Prostate gland (tissue), 2 donors: ENCODE results near the gene NAALADL2. TPM values are rescaled to one million over a fixed set of nuclear protein-coding genes. Genes with fewer than 3 reads are reported as not detected.
"Not testable (repeated sequence)": the region's sequence is repeated elsewhere in the genome, so short reads cannot be mapped to it uniquely, and the experiment has no call there.

ENCODE experiments used
- DNase-seq: peaks from one replicate; pipeline ENCODE4 v3.0.0-alpha.2; 2019; ENCODE audit warnings: low spot score
- H3K27ac ChIP-seq, 2 donors: fragments of 200-600 bp; sonication (generic); 2 replicates each; pipeline ENCODE4 v1.5.1; 2017 to 2019
- H3K27me3 ChIP-seq: fragments of 200-600 bp; sonication (generic); replicated peaks from 2 replicates; pipeline ENCODE4 v1.5.1; 2019; ENCODE audit not compliant: insufficient read depth
- H3K36me3 ChIP-seq, 2 donors: fragments of 200-600 bp; sonication (generic); 1 replicate in 1 of 2; 2 replicates in 1 of 2; pipeline versions ENCODE4 v1.5.1 to v1.8.1; 2017 to 2019
- H3K4me1 ChIP-seq: fragments of 200-600 bp; sonication (generic); replicated peaks from 2 replicates; pipeline ENCODE4 v1.5.1; 2019
- H3K4me3 ChIP-seq, 2 donors: fragments of 200-600 bp; sonication (generic); 2 replicates each; pipeline ENCODE4 v1.5.1; 2017 to 2019
- H3K9me3 ChIP-seq: fragments of 200-600 bp; sonication (generic); 2 replicates; pipeline ENCODE4 v1.5.1; 2017
- CTCF ChIP-seq, 4 experiments: fragments of 200-600 bp in 2 of 4; fragments of 450-650 bp in 2 of 4; sonication (generic) in 2 of 4; IDR thresholded peaks; 1 replicate in 3 of 4; 2 replicates in 1 of 4; pipeline ENCODE4 v1.5.1; 2016 to 2019; ENCODE audit warnings: antibody characterized with exemption in 4 of 4, mild to moderate bottlenecking in 2 of 4, moderate library complexity in 2 of 4
- POLR2A ChIP-seq: fragments of 450-650 bp; IDR thresholded peaks from one replicate; pipeline ENCODE4 v1.6.1; 2016; ENCODE audit warnings: antibody characterized with exemption, mild to moderate bottlenecking
- POLR2AphosphoS5 ChIP-seq: sonication (generic); formaldehyde crosslinking; IDR thresholded peaks from one replicate; pipeline ENCODE4 v1.6.1; 2017; ENCODE audit warnings: antibody characterized with exemption
- WGBS: methylation state at CpG from one replicate; pipeline ENCODE4 v1.1.5; 2018; 5-methylcytosine and 5-hydroxymethylcytosine counted together
- intact Hi-C: fragments of 100-400 bp; cut with DNase I; formaldehyde crosslinking; loops from one replicate; pipeline ENCODE4 v1.14.2; 2022
- total RNA-seq, 2 donors: library from RNA; depleted of rRNA; stranded (reverse); fragments of >200 nt; gene quantifications; one replicate each; pipeline ENCODE4 v1.1.0, GENCODE V29; 2016

The NAALADL2 gene
- total RNA-seq, 2 donors from 2014 or later, result 12.2 to 20.2 TPM

DNA sequence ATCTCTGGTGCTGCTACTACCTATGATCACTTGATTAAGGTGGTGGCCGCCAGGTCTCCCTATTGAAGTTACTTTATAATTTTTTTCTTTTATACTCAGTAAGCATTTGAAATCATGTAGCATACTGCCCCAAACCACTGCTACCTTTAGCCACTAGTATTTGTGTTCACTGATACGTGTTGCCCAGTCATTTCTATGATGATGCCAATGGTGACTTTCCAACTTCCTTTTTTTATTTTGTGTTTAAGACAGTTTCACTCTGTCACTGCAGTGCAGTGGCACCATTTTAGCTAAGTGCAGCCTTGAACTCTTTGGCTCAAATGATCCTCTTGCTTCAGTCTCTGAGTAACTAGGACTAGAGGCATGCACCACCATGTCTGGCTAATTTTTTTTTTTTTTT is 598.2 kb downstream of the NAALADL2 start:
- 98% methylated on average over 2 of the region's 2 CpGs for WGBS
- intact Hi-C loops, result no loop called here
- no peak overlapping the region for H3K4me3 ChIP-seq
- H3K4me1 ChIP-seq, result no peaks in the 10 kb centered on the region
- TF ChIP-seq POLR2AphosphoS5 (no peak), POLR2A (no peak), CTCF (IDR thresholded peaks at IDR 0.05) (no peak)
- H3K9me3 ChIP-seq, result no peaks in the 10 kb centered on the region
- no peaks in the 10 kb centered on the region for H3K36me3 ChIP-seq
- no peak overlapping the region for H3K27ac ChIP-seq
- DNase-seq, result no peak
- no peaks in the 10 kb centered on the region for H3K27me3 ChIP-seq

DNA sequence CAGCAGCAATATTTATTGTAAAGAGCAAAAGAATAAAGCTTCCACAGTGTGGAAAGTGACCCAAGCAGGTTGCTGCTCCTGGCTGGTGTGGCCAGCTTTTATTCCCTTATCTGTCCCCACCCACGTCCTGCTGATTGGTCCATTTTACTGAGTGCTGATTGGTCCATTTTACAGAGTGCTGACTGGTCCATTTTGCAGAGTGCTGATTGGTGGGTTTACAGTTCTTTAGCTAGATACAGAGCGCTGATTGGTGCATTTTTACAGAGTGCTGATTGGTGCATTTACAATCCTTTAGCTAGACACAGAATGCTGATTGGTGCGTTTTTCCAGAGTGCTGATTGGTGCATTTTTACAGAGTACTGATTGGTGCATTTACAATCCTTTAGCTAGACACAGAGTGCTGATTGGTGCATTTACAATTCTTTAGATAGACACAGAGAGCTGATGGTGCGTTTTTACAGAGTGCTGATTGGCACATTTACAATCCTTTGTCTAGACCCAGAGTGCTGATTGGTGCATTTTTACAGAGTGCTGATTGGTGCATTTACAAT is 601.8 kb downstream of the NAALADL2 start:
- DNase-seq, H3K36me3 ChIP-seq, H3K9me3 ChIP-seq, H3K27ac ChIP-seq, H3K27me3 ChIP-seq, intact Hi-C loops, H3K4me3 ChIP-seq, H3K4me1 ChIP-seq: not testable (repeated sequence)
- 90% methylated on average over 4 of the region's 4 CpGs for WGBS

DNA sequence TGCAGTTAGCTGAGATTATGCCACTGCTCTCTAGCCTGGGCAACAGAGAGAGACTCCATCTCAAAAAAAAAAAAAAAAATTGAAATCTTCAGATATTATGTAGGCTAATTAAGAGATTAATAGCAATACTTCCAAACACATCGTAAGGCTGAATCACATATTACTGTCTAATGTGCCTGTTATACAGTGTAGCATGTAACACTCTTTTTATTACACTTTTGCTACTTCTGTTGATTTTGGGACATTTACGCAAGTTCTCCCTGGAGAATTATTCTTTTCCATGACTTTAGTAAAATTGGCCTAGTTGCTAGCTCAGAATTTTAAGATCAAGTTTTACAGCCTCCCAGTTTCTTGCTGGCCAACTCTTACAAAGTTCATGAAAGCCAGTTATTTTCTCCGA is 605.2 kb downstream of the NAALADL2 start:
- Histone ChIP-seq H3K27me3 (no peaks in the 10 kb centered on the region), H3K4me3 (no peak overlapping the region), H3K27ac (no peak overlapping the region), H3K9me3 (no peaks in the 10 kb centered on the region), H3K36me3 (no peaks in the 10 kb centered on the region), H3K4me1 (no peaks in the 10 kb centered on the region)
- WGBS, result 91% methylated on average over 3 of the region's 3 CpGs
- intact Hi-C loops, result no loop called here
- DNase-seq, result no peak
- TF ChIP-seq CTCF (IDR thresholded peaks at IDR 0.05) (no peak), POLR2A (no peak), POLR2AphosphoS5 (no peak)

DNA sequence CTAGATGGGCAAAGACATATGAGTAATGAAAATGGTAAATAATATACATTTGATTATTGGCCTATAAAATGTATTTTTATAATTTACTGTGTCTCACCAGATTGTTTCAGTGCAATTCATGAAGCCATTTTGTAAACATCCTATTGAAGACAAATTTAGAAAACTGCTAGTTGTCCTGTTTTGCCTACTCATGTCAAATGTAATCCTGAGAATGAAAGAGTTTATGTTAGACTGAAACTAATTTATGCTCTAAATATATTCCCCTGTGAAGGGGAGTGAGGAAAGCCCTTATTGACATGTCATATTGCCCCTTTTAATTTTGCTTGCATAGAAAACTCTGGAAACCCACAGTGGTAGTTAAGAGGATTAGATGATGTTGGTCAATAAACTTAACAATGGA is 610.0 kb downstream of the NAALADL2 start:
- TF ChIP-seq POLR2A (no peak), CTCF (IDR thresholded peaks at IDR 0.05) (no peak), POLR2AphosphoS5 (no peak)
- Histone ChIP-seq H3K9me3 (no peaks in the 10 kb centered on the region), H3K4me3 (no peak overlapping the region), H3K4me1 (no peaks in the 10 kb centered on the region), H3K27me3 (no peaks in the 10 kb centered on the region), H3K36me3 (no peaks in the 10 kb centered on the region), H3K27ac (no peak overlapping the region)
- DNase-seq, result no peak
- intact Hi-C loops, result no loop called here

GRCh38 chr3:175475765-175476164 is 616.6 kb downstream of the NAALADL2 start:
- WGBS, result 94% methylated on average over 4 of the region's 4 CpGs
- H3K9me3 ChIP-seq, result no peaks in the 10 kb centered on the region
- no peaks in the 10 kb centered on the region for H3K27me3 ChIP-seq
- no peaks in the 10 kb centered on the region for H3K36me3 ChIP-seq
- intact Hi-C loops, result no loop called here
- no peaks in the 10 kb centered on the region for H3K4me1 ChIP-seq
- H3K27ac ChIP-seq, result no peak overlapping the region
- TF ChIP-seq POLR2A (no peak), POLR2AphosphoS5 (no peak), CTCF (IDR thresholded peaks at IDR 0.05) (no peak)
- H3K4me3 ChIP-seq, result no peak overlapping the region
- DNase-seq, result no peak
